ENCODE results near the gene DAO. TPM values are rescaled to one million over a fixed set of nuclear protein-coding genes. Genes with fewer than 3 reads are reported as not detected.

DAO gene
- total RNA-seq, 4 donors from 2014 or later = not detected

DNA sequence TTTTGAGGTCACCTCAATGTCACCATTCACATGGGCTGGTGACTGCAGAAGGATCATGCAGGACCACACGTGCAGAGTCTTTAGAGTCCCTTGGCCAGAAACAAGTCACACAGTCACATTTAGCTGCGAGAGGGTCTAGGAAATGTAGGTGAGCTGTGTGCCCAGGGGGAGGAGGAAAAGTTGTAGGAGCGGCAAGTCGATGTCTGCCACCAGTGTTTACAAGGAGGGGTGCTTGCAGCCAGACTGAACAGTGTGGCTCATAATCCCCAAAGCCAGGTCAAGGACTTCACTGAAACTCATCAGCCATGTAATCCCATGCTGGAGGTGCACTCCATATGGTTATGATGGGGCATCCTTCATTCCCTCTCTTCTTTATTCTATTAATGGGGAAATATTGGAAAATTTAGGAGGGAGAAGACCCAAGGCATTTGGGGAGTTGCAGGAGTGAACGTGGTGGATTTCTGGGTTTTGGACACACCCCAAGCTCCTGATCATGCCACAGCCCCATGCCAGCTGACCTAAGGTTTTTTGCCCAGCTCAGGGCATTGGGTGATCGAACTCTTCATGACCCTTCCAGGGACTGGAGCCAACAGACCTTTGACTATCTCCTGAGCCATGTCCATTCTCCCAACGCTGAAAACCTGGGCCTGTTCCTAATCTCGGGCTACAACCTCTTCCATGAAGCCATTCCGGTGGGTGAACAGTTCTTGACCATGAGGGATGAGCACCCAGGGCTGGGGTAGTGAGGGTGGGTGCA, 7.2 kb downstream of the DAO start:
- intact Hi-C loops (cut with DNase I) = no loop called here
- Histone ChIP-seq H3K27ac (no peak overlapping the region), H3K4me1 (no peaks in the 10 kb centered on the region), H3K9me3 (no peaks in the 10 kb centered on the region), H3K4me3 (no peak overlapping the region), H3K27me3 (no peaks in the 10 kb centered on the region), H3K36me3 (no peaks in the 10 kb centered on the region)
- TF ChIP-seq POLR2A (IDR thresholded peaks at IDR 0.05) = no peak
- TF ChIP-seq, protein P1, sequence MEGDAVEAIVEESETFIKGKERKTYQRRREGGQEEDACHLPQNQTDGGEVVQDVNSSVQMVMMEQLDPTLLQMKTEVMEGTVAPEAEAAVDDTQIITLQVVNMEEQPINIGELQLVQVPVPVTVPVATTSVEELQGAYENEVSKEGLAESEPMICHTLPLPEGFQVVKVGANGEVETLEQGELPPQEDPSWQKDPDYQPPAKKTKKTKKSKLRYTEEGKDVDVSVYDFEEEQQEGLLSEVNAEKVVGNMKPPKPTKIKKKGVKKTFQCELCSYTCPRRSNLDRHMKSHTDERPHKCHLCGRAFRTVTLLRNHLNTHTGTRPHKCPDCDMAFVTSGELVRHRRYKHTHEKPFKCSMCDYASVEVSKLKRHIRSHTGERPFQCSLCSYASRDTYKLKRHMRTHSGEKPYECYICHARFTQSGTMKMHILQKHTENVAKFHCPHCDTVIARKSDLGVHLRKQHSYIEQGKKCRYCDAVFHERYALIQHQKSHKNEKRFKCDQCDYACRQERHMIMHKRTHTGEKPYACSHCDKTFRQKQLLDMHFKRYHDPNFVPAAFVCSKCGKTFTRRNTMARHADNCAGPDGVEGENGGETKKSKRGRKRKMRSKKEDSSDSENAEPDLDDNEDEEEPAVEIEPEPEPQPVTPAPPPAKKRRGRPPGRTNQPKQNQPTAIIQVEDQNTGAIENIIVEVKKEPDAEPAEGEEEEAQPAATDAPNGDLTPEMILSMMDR (IDR thresholded peaks at IDR 0.05) = no peak
- WGBS, 2 donors = 78 to 80% methylated on average over 6 to 7 of the region's 9 CpGs
- DNase-seq = no peak

DNA sequence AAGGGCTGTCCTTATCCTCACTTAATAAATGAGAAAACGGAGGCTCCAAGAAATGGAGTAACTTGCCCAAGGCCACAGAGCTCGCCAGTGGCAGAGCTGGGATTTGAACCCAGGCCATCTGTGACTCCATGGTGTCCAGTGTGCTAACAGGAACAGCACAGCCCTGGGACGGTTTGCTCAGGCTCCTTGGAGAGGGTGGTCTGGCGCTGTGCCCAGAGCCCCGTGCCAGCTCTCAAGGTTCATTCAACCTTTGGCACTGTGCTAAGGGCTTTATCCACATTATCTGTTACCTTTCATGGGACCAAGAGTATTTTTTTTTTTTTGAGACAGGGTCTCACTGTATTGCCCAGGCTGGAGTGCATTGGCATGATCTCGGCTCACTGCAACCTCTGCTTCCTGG, 8.1 kb downstream of the DAO start:
- no peak for TF ChIP-seq POLR2A (IDR thresholded peaks at IDR 0.05)
- TF ChIP-seq, protein P1 (IDR thresholded peaks at IDR 0.05) = no peak
- Histone ChIP-seq H3K27me3 (no peaks in the 10 kb centered on the region), H3K36me3 (no peaks in the 10 kb centered on the region), H3K9me3 (no peaks in the 10 kb centered on the region), H3K27ac (no peak overlapping the region), H3K4me1 (no peaks in the 10 kb centered on the region), H3K4me3 (no peak overlapping the region)
- DNase-seq = no peak
- WGBS, 2 donors = 47 to 54% methylated on average over 6 of the region's 6 CpGs
- intact Hi-C loops (cut with DNase I) = no loop called here

DNA sequence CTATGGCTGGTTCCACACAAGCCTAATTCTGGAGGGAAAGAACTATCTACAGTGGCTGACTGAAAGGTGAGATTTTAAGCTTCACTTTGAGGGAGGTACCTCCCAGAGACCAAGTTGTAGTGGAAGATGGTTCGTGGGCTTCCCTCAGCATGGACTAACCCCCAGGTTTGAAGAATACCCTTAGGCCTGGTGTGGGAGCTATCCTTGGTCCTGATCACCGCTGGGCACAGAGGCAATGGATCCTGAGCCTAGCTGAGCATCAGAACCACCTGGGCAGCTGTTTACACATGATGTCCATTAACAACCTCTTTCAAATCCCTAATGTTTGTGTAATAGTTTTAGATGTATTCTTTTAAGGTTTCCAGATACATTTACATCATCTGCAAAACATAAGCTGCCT, 10.3 kb downstream of the DAO start:
- no peaks in the 10 kb centered on the region for H3K4me1 ChIP-seq
- WGBS, 2 donors = 80 to 100% methylated on average over 1 to 2 of the region's 2 CpGs
- no peak for DNase-seq
- H3K27ac ChIP-seq = no peak overlapping the region
- H3K4me3 ChIP-seq = no peak overlapping the region
- TF ChIP-seq POLR2A (IDR thresholded peaks at IDR 0.05) = no peak
- intact Hi-C loops (cut with DNase I) = no loop called here
- H3K9me3 ChIP-seq = no peaks in the 10 kb centered on the region
- no peaks in the 10 kb centered on the region for H3K36me3 ChIP-seq
- no peaks in the 10 kb centered on the region for H3K27me3 ChIP-seq

DNA sequence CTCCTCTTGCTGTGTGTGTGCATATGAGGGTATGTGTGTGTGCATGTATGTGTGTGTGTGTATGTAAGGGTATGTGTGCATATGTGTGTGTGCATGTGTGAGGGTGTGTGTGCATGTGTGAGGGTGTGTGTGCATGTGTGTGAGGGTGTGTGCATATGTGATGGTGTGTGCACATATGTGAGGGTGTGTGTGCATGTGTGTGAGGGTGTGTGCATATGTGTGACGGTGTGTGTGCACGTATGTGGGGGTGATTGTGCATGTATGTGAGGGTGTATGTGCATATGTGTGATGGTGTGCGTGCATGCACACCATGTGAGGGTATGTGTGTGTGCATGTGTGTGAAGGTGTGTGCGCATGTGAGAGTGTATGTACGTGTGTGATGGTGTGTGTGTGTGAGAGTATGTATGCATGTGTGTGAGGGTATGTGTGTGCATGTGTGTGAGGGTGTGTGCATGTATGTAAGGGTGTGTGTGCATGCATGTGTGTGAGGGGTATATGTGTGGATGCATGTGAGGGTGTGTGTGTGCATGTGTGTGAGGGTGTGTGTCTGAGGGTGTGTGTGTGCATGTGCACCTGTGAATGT, 15.4 kb downstream of the DAO start:
- TF ChIP-seq POLR2A (IDR thresholded peaks at IDR 0.05) = no peak
- TF ChIP-seq, protein P1 (IDR thresholded peaks at IDR 0.05) = no peak
- intact Hi-C loops (cut with DNase I) = no loop called here
- H3K4me1 ChIP-seq = no peaks in the 10 kb centered on the region
- H3K36me3 ChIP-seq = no peaks in the 10 kb centered on the region
- H3K27me3 ChIP-seq = peaks cover 0 to 19% (median 0%) of the 10 kb centered on the region in 4 donors
- H3K9me3 ChIP-seq = no peaks in the 10 kb centered on the region
- WGBS, 2 donors = 84 to 96% methylated on average over 5 of the region's 5 CpGs
- no peak overlapping the region for H3K4me3 ChIP-seq
- no peak overlapping the region for H3K27ac ChIP-seq
- DNase-seq = no peak

DNA sequence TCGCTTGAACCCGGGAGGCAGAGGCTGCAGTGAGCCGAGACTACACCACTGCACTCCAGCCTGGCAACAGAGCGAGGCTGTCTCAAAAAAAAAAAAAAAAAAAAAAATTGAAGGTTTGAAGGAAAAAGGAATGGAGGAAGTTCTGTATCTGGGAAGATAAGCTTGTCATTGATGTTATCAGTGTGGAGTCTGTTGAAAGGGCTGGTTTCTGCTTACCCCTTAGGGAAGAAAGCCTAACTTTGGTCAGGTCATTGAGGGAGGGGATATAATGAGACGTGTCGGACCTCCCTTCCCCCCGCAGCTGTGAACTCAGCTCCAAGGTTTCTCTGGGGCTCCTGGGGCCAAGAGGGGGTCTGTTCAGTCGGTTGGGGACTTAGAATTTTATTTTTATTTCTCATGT, 16.4 kb downstream of the DAO start:
- no peaks in the 10 kb centered on the region for H3K9me3 ChIP-seq
- DNase-seq = no peak
- no peaks in the 10 kb centered on the region for H3K4me1 ChIP-seq
- 43 to 47% methylated on average over 7 to 8 of the region's 8 CpGs for WGBS, 2 donors
- peaks cover 0 to 24% (median 0%) of the 10 kb centered on the region in 4 donors for H3K27me3 ChIP-seq
- intact Hi-C loops (cut with DNase I) = no loop called here
- H3K27ac ChIP-seq = no peak overlapping the region
- no peak for TF ChIP-seq POLR2A (IDR thresholded peaks at IDR 0.05)
- TF ChIP-seq, protein P1 (IDR thresholded peaks at IDR 0.05) = no peak
- H3K36me3 ChIP-seq = no peaks in the 10 kb centered on the region
- H3K4me3 ChIP-seq = no peak overlapping the region
